Measurements from ENCODE around the gene BRME1. TPM values are rescaled to one million over a fixed set of nuclear protein-coding genes. Genes with fewer than 3 reads are reported as not detected.

Gene BRME1
- total and polyA plus RNA-seq, 2 of the 13 experiments (the other 11 are each of a cell fraction or from before 2014, with no cell fraction given): 0.74 to 1.5 TPM

GRCh38 chr19:13843104-13843921 is 62.6 kb downstream of the BRME1 start (continued):
- TF ChIP-seq HIC2 (CRISPR knock-in tag; IDR thresholded peaks at IDR 0.05; ENCODE audit: low read depth) (0 out of 2 replicates have a peak, but pooled peaks have one; percentile 44), ZNF251 (CRISPR knock-in tag; IDR thresholded peaks at IDR 0.05) (no peak), HNF4A (CRISPR knock-in tag; IDR thresholded peaks at IDR 0.05) (0 out of 2 replicates have a peak, but pooled peaks have one; percentile 17), SNAI1 (CRISPR knock-in tag; IDR thresholded peaks at IDR 0.05; ENCODE audit: borderline replicate concordance) (no peak), ZMYM3 (CRISPR knock-in tag; IDR thresholded peaks at IDR 0.05) (peak; percentile 90), ZNF367 (CRISPR knock-in tag; IDR thresholded peaks at IDR 0.05; ENCODE audit: borderline replicate concordance) (no peak), ZNF430 (CRISPR knock-in tag; IDR thresholded peaks at IDR 0.05) (no peak), RCOR2 (CRISPR knock-in tag; IDR thresholded peaks at IDR 0.05) (0 out of 2 replicates have a peak, but pooled peaks have one; percentile 30), PCBP1 (IDR thresholded peaks at IDR 0.05; ENCODE audit: borderline replicate concordance, low read depth, low read length) (0 out of 2 replicates have a peak, but pooled peaks have one; percentile 17), FOXO1 (CRISPR knock-in tag; IDR thresholded peaks at IDR 0.05) (no peak), KDM2A (CRISPR knock-in tag; IDR thresholded peaks at IDR 0.05; ENCODE audit: borderline replicate concordance, low read depth) (peak; percentile 17; the same call in 1 of the 2 replicates), ZNF564 (CRISPR knock-in tag; IDR thresholded peaks at IDR 0.05) (no peak)
- TF ChIP-seq, protein P1, sequence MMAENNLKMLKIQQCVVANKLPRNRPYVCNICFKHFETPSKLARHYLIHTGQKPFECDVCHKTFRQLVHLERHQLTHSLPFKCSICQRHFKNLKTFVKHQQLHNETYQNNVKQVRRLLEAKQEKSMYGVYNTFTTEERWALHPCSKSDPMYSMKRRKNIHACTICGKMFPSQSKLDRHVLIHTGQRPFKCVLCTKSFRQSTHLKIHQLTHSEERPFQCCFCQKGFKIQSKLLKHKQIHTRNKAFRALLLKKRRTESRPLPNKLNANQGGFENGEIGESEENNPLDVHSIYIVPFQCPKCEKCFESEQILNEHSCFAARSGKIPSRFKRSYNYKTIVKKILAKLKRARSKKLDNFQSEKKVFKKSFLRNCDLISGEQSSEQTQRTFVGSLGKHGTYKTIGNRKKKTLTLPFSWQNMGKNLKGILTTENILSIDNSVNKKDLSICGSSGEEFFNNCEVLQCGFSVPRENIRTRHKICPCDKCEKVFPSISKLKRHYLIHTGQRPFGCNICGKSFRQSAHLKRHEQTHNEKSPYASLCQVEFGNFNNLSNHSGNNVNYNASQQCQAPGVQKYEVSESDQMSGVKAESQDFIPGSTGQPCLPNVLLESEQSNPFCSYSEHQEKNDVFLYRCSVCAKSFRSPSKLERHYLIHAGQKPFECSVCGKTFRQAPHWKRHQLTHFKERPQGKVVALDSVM (CRISPR knock-in tag; IDR thresholded peaks at IDR 0.05): peak; percentile 46; the same call in 1 of the 2 replicates
- TF ChIP-seq, protein P2, sequence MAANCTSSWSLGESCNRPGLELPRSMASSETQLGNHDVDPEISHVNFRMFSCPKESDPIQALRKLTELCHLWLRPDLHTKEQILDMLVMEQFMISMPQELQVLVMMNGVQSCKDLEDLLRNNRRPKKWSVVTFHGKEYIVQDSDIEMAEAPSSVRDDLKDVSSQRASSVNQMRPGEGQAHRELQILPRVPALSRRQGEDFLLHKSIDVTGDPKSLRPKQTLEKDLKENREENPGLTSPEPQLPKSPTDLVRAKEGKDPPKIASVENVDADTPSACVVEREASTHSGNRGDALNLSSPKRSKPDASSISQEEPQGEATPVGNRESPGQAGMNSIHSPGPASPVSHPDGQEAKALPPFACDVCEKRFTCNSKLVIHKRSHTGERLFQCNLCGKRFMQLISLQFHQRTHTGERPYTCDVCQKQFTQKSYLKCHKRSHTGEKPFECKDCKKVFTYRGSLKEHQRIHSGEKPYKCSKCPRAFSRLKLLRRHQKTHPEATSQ (CRISPR knock-in tag; IDR thresholded peaks at IDR 0.05; ENCODE audit: borderline replicate concordance): no peak
